ENCODE results near the gene TMEM163. TPM values are rescaled to one million over a fixed set of nuclear protein-coding genes. Genes with fewer than 3 reads are reported as not detected.

Gene TMEM163
- total RNA-seq, 3 donors from 2014 or later = 0.41 to 1.5 (median 0.60) TPM

DNA sequence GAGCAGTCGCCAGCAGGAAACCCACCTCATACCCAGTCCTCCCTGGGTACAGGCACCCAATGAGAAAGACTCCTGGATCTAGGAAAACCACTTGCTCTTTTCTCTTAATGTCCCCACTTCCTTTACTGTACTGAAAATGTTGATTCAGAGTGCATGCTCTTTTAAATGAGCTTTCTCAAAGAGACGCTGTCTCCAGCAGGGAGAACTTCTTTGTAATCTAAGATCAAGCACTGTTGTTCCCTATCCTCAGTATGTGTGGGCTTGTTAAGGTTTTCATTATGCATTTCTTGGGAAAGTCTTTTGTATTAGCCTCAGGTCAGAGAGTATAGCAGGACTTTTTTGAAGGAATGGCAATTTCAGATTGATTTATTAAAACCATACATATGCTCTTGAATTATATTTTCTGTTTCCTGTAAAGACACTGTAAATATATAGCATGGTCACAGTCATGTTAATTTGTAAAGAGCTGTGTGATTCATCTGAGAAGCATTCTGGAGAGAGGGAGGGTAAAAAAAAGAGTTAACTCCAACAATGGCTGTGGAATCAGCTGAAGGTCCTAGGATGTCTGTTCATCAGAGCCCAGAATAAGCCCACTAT is 286.9 kb downstream of the TMEM163 start:
- no peak for DNase-seq
- Histone ChIP-seq H3K4me3 (no peak overlapping the region), H3K4me1 (ENCODE audit: low read depth) (no peaks in the 10 kb centered on the region), H3K9me3 (no peaks in the 10 kb centered on the region), H3K36me3 (ENCODE audit: low read depth) (no peaks in the 10 kb centered on the region)
- ATAC-seq = no peak
- intact Hi-C loops (cut with DNase I, micrococcal nuclease) = no loop called here
- TF ChIP-seq, protein P1, sequence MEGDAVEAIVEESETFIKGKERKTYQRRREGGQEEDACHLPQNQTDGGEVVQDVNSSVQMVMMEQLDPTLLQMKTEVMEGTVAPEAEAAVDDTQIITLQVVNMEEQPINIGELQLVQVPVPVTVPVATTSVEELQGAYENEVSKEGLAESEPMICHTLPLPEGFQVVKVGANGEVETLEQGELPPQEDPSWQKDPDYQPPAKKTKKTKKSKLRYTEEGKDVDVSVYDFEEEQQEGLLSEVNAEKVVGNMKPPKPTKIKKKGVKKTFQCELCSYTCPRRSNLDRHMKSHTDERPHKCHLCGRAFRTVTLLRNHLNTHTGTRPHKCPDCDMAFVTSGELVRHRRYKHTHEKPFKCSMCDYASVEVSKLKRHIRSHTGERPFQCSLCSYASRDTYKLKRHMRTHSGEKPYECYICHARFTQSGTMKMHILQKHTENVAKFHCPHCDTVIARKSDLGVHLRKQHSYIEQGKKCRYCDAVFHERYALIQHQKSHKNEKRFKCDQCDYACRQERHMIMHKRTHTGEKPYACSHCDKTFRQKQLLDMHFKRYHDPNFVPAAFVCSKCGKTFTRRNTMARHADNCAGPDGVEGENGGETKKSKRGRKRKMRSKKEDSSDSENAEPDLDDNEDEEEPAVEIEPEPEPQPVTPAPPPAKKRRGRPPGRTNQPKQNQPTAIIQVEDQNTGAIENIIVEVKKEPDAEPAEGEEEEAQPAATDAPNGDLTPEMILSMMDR (IDR thresholded peaks at IDR 0.05) = no peak

DNA sequence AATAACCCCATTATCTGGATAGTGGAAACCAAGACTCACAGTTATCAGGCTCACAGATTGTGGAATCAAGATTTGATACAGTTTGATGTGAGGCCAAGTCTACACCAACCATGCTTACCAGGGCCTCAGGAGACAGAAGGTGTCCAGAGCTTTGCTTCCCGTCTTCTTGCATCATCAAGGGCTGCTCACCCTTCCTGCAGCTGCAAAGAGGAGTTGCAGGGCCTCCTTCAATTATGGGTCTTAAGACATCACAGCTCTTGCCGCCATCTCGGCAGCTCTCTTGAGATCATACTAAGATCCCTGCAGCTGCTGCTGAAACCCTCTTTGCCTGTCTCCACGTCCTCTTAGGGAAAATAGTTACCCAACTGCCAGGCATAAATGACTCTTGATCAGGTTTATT is 288.9 kb downstream of the TMEM163 start:
- intact Hi-C loops (cut with DNase I, micrococcal nuclease) = no loop called here
- H3K4me3 ChIP-seq = no peak overlapping the region
- ATAC-seq = no peak
- no peaks in the 10 kb centered on the region for H3K4me1 ChIP-seq (ENCODE audit: low read depth)
- no peaks in the 10 kb centered on the region for H3K9me3 ChIP-seq
- DNase-seq = no peak
- H3K36me3 ChIP-seq (ENCODE audit: low read depth) = no peaks in the 10 kb centered on the region
- TF ChIP-seq, protein P1 (IDR thresholded peaks at IDR 0.05) = no peak

DNA sequence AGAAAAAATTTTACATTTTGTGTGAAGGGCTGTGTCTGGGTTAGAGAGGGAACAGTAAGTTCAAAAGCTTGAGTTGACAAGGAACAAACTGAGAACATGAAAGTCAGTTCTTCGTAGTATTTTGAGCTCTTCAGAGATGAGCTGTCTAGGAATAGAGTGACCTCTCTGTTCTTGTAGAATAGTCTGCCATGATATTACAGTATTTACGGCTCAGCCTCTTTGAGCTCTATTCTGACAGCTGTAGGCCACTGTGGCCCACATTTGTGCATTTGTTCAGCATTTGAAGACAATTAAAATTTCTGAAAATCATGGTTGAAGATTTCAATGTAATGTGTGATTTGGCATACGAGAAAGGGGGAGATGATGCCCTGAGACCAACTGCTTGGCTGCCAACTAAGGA is 292.1 kb downstream of the TMEM163 start:
- TF ChIP-seq, protein P1 (IDR thresholded peaks at IDR 0.05) = no peak

DNA sequence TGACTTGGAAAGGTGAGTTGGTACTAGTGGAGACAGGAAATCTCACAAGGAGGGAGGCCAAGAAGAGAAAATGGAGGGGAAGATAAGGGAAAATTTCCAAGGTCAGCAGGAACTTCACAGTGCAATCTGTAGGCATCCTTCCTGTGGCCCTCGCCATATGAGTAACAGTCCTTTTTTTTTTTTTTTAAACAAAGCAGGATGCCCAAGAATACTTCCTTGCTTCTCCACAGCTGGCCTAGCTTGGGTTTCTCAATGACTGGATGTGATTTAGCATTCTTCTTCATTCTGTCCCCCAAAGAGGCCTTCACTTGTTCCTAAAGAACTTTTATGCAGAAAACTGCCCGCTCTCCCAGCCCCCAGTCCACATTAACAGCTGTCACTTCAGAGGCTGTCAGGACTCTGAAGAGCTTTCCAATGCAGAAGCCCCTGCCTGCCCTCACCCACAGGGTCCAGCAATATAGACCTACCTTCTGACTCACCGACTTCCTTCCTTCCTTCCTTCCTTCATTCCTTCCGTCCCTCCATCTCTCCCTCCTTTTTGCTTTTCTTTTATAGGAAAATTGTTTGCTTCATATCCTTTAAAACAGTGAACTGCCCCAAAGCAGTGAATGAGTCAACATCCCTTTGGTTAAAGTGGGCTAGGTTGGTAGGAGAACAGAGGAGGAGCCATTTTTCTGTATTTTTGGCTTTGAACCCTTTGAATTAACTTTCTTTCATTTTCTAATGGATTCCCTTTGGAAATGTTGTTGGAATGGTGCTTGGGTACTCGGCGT is 292.9 kb downstream of the TMEM163 start:
- DNase-seq (no peak), ATAC-seq (no peak)
- Histone ChIP-seq H3K36me3 (ENCODE audit: low read depth) (no peaks in the 10 kb centered on the region), H3K4me3 (no peak overlapping the region), H3K4me1 (ENCODE audit: low read depth) (no peaks in the 10 kb centered on the region), H3K9me3 (no peaks in the 10 kb centered on the region)
- intact Hi-C loops (cut with DNase I, micrococcal nuclease) = no loop called here
- TF ChIP-seq, protein P1 (IDR thresholded peaks at IDR 0.05) = no peak

More for the DNA sequence above, 292.1 kb downstream of the TMEM163 start:
- H3K4me1 ChIP-seq (ENCODE audit: low read depth) = no peaks in the 10 kb centered on the region
- no peaks in the 10 kb centered on the region for H3K9me3 ChIP-seq
- H3K36me3 ChIP-seq (ENCODE audit: low read depth) = no peaks in the 10 kb centered on the region
- intact Hi-C loops (cut with DNase I, micrococcal nuclease) = no loop called here
- no peak overlapping the region for H3K4me3 ChIP-seq
- DNase-seq (no peak), ATAC-seq (no peak)

DNA sequence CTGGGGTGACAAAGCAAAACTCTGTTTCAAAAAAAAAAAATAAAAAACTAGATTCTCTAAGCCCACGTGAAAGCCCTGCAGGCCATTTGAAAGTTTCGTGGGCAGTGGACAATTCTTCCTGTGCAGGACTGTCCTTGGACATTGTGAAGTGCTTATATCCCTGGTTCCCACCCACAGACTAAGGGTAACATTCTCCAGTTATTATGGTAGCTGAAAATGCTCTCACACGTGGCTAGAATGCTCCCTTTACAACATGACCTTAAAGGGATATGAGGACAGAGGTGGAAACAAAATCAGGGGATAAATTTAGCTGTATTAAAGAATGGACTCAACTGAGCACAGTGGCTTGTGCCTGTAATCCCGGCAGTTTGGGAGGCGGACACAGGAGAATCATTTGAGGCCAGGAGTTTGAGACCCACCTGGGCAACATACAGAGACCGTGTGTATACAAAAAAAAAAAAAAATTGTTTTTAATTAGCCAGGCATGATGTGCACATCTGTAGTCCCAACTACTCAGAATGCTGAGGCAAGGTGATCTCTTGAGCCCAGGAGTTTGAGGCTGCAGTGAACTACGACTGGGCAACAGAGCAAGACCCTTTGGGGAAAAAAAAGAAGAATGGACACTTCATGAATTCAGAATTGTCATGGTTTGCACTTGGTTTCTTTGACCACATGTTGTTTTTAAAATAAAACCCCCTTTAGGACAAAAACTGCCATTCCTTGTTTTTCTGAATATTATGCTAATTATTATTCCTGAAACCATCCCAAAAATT is 297.1 kb downstream of the TMEM163 start:
- intact Hi-C loops (cut with DNase I, micrococcal nuclease) = no loop called here
- H3K4me3 ChIP-seq = no peak overlapping the region
- no peaks in the 10 kb centered on the region for H3K9me3 ChIP-seq
- DNase-seq = no peak
- TF ChIP-seq, protein P1 (IDR thresholded peaks at IDR 0.05) = no peak
- no peaks in the 10 kb centered on the region for H3K4me1 ChIP-seq (ENCODE audit: low read depth)
- H3K36me3 ChIP-seq (ENCODE audit: low read depth) = no peaks in the 10 kb centered on the region
- ATAC-seq = no peak
